GM18502 (cell line): Measurements from ENCODE around the gene SGMS1.

Experiments used
- ATAC-seq: cut with Tn5 transposase; IDR thresholded peaks from one replicate; pipeline ENCODE4 v1.9.1; 2021; ENCODE audit warnings: mild to moderate bottlenecking; ENCODE audit not compliant: unreplicated experiment, poor library complexity

The SGMS1 gene

GRCh38 chr10:50613726-50614443 is 9.9 kb downstream of the SGMS1 start:
- ATAC-seq, result no peak

GRCh38 chr10:50613150-50613549 is 10.6 kb downstream of the SGMS1 start:
- peak; percentile 68 for ATAC-seq

- no peak for ATAC-seq
These were observed 13.4 kb downstream of the SGMS1 start for GRCh38 chr10:50610368-50610767.

GRCh38 chr10:50607356-50607925 is 16.3 kb downstream of the SGMS1 start:
- ATAC-seq, result no peak

- ATAC-seq, result no peak
These were observed 17.8 kb downstream of the SGMS1 start for GRCh38 chr10:50605951-50606270.

- peak; percentile 72 for ATAC-seq
These were observed 18.3 kb downstream of the SGMS1 start for GRCh38 chr10:50605269-50605950.

GRCh38 chr10:50604809-50605208 is 18.9 kb downstream of the SGMS1 start:
- ATAC-seq, result no peak

GRCh38 chr10:50604049-50604640 is 19.6 kb downstream of the SGMS1 start:
- ATAC-seq, result peak; percentile 75

- ATAC-seq, result no peak
These were observed 20.5 kb downstream of the SGMS1 start for GRCh38 chr10:50603151-50603850.

GRCh38 chr10:50601974-50602373 is 21.8 kb downstream of the SGMS1 start:
- ATAC-seq, result no peak

- no peak for ATAC-seq
These were observed 22.8 kb downstream of the SGMS1 start for GRCh38 chr10:50600831-50601477.

- no peak for ATAC-seq
These were observed 23.5 kb downstream of the SGMS1 start for GRCh38 chr10:50600286-50600685.

GRCh38 chr10:50596897-50597296 is 26.9 kb downstream of the SGMS1 start:
- no peak for ATAC-seq

- no peak for ATAC-seq
These were observed 27.3 kb downstream of the SGMS1 start for GRCh38 chr10:50596456-50596855.

- ATAC-seq, result no peak
These were observed 28.0 kb downstream of the SGMS1 start for GRCh38 chr10:50595785-50596184.

GRCh38 chr10:50593523-50594376 is 30.0 kb downstream of the SGMS1 start:
- no peak for ATAC-seq

- ATAC-seq, result no peak
These were observed 30.8 kb downstream of the SGMS1 start for GRCh38 chr10:50592961-50593418.

- no peak for ATAC-seq
These were observed 32.8 kb downstream of the SGMS1 start for GRCh38 chr10:50590935-50591334.

GRCh38 chr10:50586740-50587088 is 37.0 kb downstream of the SGMS1 start:
- no peak for ATAC-seq
